K562 (cell line): Measurements from ENCODE around the gene LONRF2. TPM values are rescaled to one million over a fixed set of nuclear protein-coding genes. Genes with fewer than 3 reads are reported as not detected.

ENCODE experiments used
- ATF1 ChIP-seq, 2 experiments: fragments of 450-650 bp in 1 of 2; IDR thresholded peaks; 2 replicates each; pipeline ENCODE4 v1.6.1; 2016; ENCODE audit warnings: missing compliant biosample characterization in 1 of 2, missing genetic modification characterization in 1 of 2
- BRD4 ChIP-seq: fragments of 200-600 bp; sonication (generic); IDR thresholded peaks from 2 replicates; pipeline ENCODE4 v1.6.1; 2017; ENCODE audit warnings: inconsistent platforms
- CREB3L1 ChIP-seq: fragments of 450-650 bp; IDR thresholded peaks from 2 replicates; pipeline ENCODE4 v1.6.1; 2014; ENCODE audit warnings: low read depth, mild to moderate bottlenecking, moderate library complexity, borderline replicate concordance
- CTBP1 ChIP-seq: fragments of 450-650 bp; IDR thresholded peaks from 2 replicates; pipeline ENCODE4 v1.6.1; 2016; ENCODE audit warnings: borderline replicate concordance
- DDX20 ChIP-seq: fragments of 450-650 bp; IDR thresholded peaks from 2 replicates; pipeline ENCODE4 v1.6.1; 2016; ENCODE audit warnings: missing genetic modification characterization, low read depth, mild to moderate bottlenecking, missing compliant biosample characterization, moderate library complexity
- DPF2 ChIP-seq: fragments of 450-650 bp; IDR thresholded peaks from 2 replicates; pipeline ENCODE4 v1.6.1; 2016
- FOXJ2 ChIP-seq: fragments of 200-800 bp; sonication (Bioruptor generic); IDR thresholded peaks from 2 replicates; pipeline ENCODE4 v1.6.1; 2016; ENCODE audit warnings: missing genetic modification characterization, missing compliant biosample characterization
- GTF2E2 ChIP-seq: fragments of 200-800 bp; sonication (Bioruptor generic); IDR thresholded peaks from 2 replicates; pipeline ENCODE4 v1.6.1; 2016; ENCODE audit warnings: missing genetic modification characterization, missing compliant biosample characterization
- HDAC1 ChIP-seq, 2 experiments: fragments of 450-650 bp; IDR thresholded peaks; 2 replicates each; pipeline ENCODE4 v1.6.1; 2016 to 2017; ENCODE audit warnings: inconsistent platforms in 1 of 2, mild to moderate bottlenecking in 1 of 2, moderate library complexity in 1 of 2
- NFRKB ChIP-seq: fragments of 450-650 bp; IDR thresholded peaks from 2 replicates; pipeline ENCODE4 v1.6.1; 2016; ENCODE audit warnings: low read depth
- NR2C2 ChIP-seq, 2 experiments: fragments of 200-800 bp in 1 of 2; sonication (Bioruptor generic) in 1 of 2; sonication (generic) in 1 of 2; formaldehyde crosslinking in 1 of 2; IDR thresholded peaks; 2 replicates each; pipeline versions ENCODE4 v1.6.1 to v1.8.0; 2016 to 2022; ENCODE audit warnings: mild to moderate bottlenecking in 1 of 2, missing compliant biosample characterization in 1 of 2, missing genetic modification characterization in 1 of 2, missing genetic modification reagents in 1 of 2
- RREB1 ChIP-seq: fragments of 250-450 bp; sonication (Bioruptor Pico); IDR thresholded peaks from 2 replicates; pipeline ENCODE4 v1.4.0; 2020
- SAFB2 ChIP-seq: fragments of 200-400 bp; formaldehyde crosslinking; IDR thresholded peaks from 2 replicates; pipeline ENCODE4 v1.6.1; 2018; ENCODE audit warnings: borderline replicate concordance, low read length, low read depth, moderate library complexity; ENCODE audit not compliant: severe bottlenecking
- TEAD1 ChIP-seq, 2 experiments: fragments of 450-650 bp in 1 of 2; sonication (generic) in 1 of 2; formaldehyde crosslinking; IDR thresholded peaks; 2 replicates each; pipeline versions ENCODE4 v1.4.0 to v1.8.0; 2020 to 2022; ENCODE audit warnings: mild to moderate bottlenecking in 2 of 2, missing genetic modification reagents in 1 of 2
- THRA ChIP-seq: fragments of 450-650 bp; IDR thresholded peaks from 2 replicates; pipeline ENCODE4 v1.6.1; 2017; ENCODE audit warnings: mild to moderate bottlenecking, moderate library complexity
- ZNF384 ChIP-seq: IDR thresholded peaks from 2 replicates; pipeline ENCODE4 v1.6.1; 2012; ENCODE audit warnings: low read depth, low read length, improper control_type of control experiment
- ZNF444 ChIP-seq: fragments of 250-450 bp; sonication (Bioruptor Pico); IDR thresholded peaks from 2 replicates; pipeline ENCODE4 v1.4.0; 2020; ENCODE audit warnings: mild to moderate bottlenecking, moderate library complexity
- polyA plus RNA-seq, 8 experiments: library from polyadenylated mRNA; depleted of rRNA in 4 of 8; stranded (reverse) in 5 of 8; unstranded in 3 of 8; fragments of >200 nt; fragmentation: Nextera tagmentation in 2 of 8; fragmentation: Illumina TruSeq in 1 of 8; extraction: Ambion mirVana in 2 of 8; extraction: Trizol in 1 of 8; gene quantifications; 2 replicates each; pipeline versions ENCODE4 v1.2.1 to v1.2.3, GENCODE V29; 2011 to 2014; ENCODE audit warnings: inconsistent platforms in 1 of 8, missing spikeins in 1 of 8
- total RNA-seq, 7 experiments: library from RNA; depleted of rRNA in 6 of 7; stranded (reverse); fragments of >200 nt in 6 of 7; fragmentation: Illumina TruSeq in 2 of 7; extraction: Trizol in 2 of 7; gene quantifications; 2 replicates each; pipeline versions ENCODE4 v1.2.1 to v1.2.3, GENCODE V29; 2011 to 2021; ENCODE audit warnings: low replicate concordance in 1 of 7

The LONRF2 gene
- total and polyA plus RNA-seq, 9 of the 15 experiments (the other 6 are each of a cell fraction or from before 2014, with no cell fraction given), result 0.35 to 5.0 (median 2.7) TPM

GRCh38 chr2:100281521-100282438 lies 40.5 kb downstream of the LONRF2 start (continued):
- no peak for TF ChIP-seq THRA
- TF ChIP-seq RREB1 (CRISPR knock-in tag), result no peak
- no peak for TF ChIP-seq CREB3L1
- no peak for TF ChIP-seq GTF2E2 (tag)
- TF ChIP-seq DPF2, result peak; percentile 40
- TF ChIP-seq NR2C2 (CRISPR knock-in tag; IDR thresholded peaks at IDR 0.05), result no peak
- TF ChIP-seq NR2C2 (tag; IDR thresholded peaks at IDR 0.05), result 0 out of 2 replicates have a peak, but pooled peaks have one; percentile 22
- no peak for TF ChIP-seq ZNF384
- 0 out of 4 replicates have a peak, but pooled peaks of 1 of the 2 experiments have one; percentile 28 for TF ChIP-seq HDAC1 (IDR thresholded peaks at IDR 0.05)
- TF ChIP-seq DDX20, result no peak
- no peak for TF ChIP-seq TEAD1 (CRISPR knock-in tag; IDR thresholded peaks at IDR 0.05)
- no peak for TF ChIP-seq ATF1 (CRISPR knock-in tag; IDR thresholded peaks at IDR 0.05)
- 0 out of 2 replicates have a peak, but pooled peaks have one; percentile 16 for TF ChIP-seq ATF1 (tag; IDR thresholded peaks at IDR 0.05)
- TF ChIP-seq BRD4, result no peak
- TF ChIP-seq ZNF444 (CRISPR knock-in tag), result no peak
- 0 out of 2 replicates have a peak, but pooled peaks have one; percentile 28 for TF ChIP-seq NFRKB
- no peak for TF ChIP-seq FOXJ2
- 0 out of 2 replicates have a peak, but pooled peaks have one; percentile 39 for TF ChIP-seq CTBP1
- no peak for TF ChIP-seq SAFB2
